ENCODE results near the gene PDE6H. TPM values are rescaled to one million over a fixed set of nuclear protein-coding genes. Genes with fewer than 3 reads are reported as not detected.

Gene PDE6H
- total and polyA plus RNA-seq, 11 donors, result not detected

GRCh38 chr12:14982991-14983390, 10.1 kb downstream of the PDE6H start:
- no peaks in the 10 kb centered on the region for H3K9me3 ChIP-seq
- no peaks in the 10 kb centered on the region for H3K27me3 ChIP-seq
- H3K36me3 ChIP-seq, result no peaks in the 10 kb centered on the region
- peak overlapping the region in 1 of 12 donors; percentile 28 for H3K27ac ChIP-seq
- intact Hi-C loops (cut with DNase I), result loop anchor here in 1 of 10 donors (10.0 kb wide), 1 partner anchor 48 kb away; the partner anchor contains the start of gene ERP27
- 64 to 78% (median 70%) methylated on average over 2 of the region's 2 CpGs for WGBS, 4 donors
- ATAC-seq (no peak), DNase-seq (no peak)
- H3K4me3 ChIP-seq, result no peak overlapping the region
- H3K4me1 ChIP-seq, result peaks cover 0 to 30% (median 0%) of the 10 kb centered on the region in 12 donors
- no peak for TF ChIP-seq POLR2A (IDR thresholded peaks at IDR 0.05)
- TF ChIP-seq, protein P1, sequence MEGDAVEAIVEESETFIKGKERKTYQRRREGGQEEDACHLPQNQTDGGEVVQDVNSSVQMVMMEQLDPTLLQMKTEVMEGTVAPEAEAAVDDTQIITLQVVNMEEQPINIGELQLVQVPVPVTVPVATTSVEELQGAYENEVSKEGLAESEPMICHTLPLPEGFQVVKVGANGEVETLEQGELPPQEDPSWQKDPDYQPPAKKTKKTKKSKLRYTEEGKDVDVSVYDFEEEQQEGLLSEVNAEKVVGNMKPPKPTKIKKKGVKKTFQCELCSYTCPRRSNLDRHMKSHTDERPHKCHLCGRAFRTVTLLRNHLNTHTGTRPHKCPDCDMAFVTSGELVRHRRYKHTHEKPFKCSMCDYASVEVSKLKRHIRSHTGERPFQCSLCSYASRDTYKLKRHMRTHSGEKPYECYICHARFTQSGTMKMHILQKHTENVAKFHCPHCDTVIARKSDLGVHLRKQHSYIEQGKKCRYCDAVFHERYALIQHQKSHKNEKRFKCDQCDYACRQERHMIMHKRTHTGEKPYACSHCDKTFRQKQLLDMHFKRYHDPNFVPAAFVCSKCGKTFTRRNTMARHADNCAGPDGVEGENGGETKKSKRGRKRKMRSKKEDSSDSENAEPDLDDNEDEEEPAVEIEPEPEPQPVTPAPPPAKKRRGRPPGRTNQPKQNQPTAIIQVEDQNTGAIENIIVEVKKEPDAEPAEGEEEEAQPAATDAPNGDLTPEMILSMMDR (IDR thresholded peaks at IDR 0.05), result no peak

DNA sequence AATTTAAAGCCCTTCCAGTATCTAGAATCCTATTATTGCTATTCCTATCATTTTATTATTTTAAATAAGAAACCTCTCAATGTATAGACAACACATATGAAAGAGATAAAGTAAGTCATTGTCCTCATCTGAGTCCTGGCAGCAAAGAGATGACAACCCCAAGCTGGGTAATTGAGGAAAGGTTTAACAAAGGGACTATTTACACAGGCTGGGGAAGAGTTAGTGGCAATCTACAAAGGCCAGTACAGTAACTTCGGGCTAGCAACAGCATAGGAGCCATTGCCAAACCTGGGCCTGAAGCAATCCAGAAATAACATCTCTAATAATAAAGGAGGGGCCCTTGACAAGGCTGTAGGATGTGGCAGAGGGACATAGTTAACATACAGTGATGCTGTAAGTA, 11.2 kb downstream of the PDE6H start:
- 56 to 81% (median 65%) methylated on average over 1 of the region's 1 CpG for WGBS, 4 donors
- Histone ChIP-seq H3K4me1 (peaks cover 0 to 37% (median 0%) of the 10 kb centered on the region in 12 donors), H3K4me3 (no peak overlapping the region), H3K36me3 (no peaks in the 10 kb centered on the region), H3K9me3 (no peaks in the 10 kb centered on the region), H3K27me3 (no peaks in the 10 kb centered on the region), H3K27ac (no peak overlapping the region)
- no peak for ATAC-seq
- intact Hi-C loops (cut with DNase I), result loop anchor here in 1 of 10 donors (10.0 kb wide), 1 partner anchor 49 kb away; the partner anchor contains the start of gene ERP27
- DNase-seq, result no peak
- no peak for TF ChIP-seq POLR2A (IDR thresholded peaks at IDR 0.05)
- TF ChIP-seq, protein P1 (IDR thresholded peaks at IDR 0.05), result no peak

DNA sequence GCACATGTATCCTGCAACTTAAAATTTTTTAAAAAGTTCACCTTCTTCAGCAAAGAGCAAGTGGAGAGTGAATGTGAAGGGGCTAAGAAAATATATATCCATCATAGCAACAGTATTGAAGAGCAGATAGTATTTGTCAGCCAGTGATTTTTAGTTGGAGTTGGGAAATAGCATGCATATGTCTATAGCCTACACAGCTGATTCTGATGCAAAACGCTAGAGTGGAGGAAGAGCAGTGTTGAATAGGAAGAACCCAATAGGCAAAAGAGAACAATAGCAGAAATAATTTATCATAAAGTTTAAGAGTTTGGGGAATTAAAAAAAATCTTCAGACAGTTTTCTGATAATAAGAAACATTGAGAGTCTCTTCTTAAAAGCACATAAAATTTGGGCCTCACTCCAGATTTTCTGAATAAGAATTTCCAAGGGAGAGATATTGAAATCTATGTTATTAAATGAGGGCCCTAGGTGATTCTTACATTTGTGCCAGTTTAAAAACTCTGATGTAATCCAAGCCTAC, 12.0 kb downstream of the PDE6H start:
- TF ChIP-seq, protein P1 (IDR thresholded peaks at IDR 0.05), result no peak
- TF ChIP-seq POLR2A (IDR thresholded peaks at IDR 0.05), result no peak
- intact Hi-C loops (cut with DNase I), result loop anchor here in 1 of 10 donors (10.0 kb wide), 1 partner anchor 50 kb away; the partner anchor contains the start of gene ERP27
- DNase-seq (no peak), ATAC-seq (no peak)
- Histone ChIP-seq H3K4me1 (peaks cover 0 to 40% (median 0%) of the 10 kb centered on the region in 12 donors), H3K27me3 (no peaks in the 10 kb centered on the region), H3K4me3 (no peak overlapping the region), H3K9me3 (no peaks in the 10 kb centered on the region), H3K36me3 (no peaks in the 10 kb centered on the region), H3K27ac (no peak overlapping the region)
- WGBS, 4 donors, result 67 to 77% (median 72%) methylated on average over 1 of the region's 1 CpG

DNA sequence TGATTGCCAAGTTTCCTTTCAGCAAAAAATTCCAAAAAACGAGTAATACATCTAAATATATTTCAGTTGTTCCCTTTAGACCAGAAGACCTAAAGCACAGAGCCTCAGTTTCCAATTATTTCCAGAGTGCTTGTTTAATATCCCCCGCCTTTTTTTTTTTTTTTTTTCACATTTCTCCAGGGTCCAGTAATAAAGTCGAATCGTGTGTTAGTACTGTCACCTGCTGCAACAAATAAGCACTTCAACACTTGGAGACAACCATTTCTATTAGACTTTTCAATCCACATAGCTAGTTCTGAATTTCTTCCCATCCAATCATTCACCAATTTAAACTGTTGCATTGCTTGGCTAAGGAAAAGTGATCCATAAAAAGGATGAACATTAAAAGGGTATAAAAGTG, 13.6 kb downstream of the PDE6H start:
- TF ChIP-seq, protein P1 (IDR thresholded peaks at IDR 0.05), result peak in 7 of 12 donors; percentile 29 to 49 (median 32)
- TF ChIP-seq POLR2A (IDR thresholded peaks at IDR 0.05), result no peak
- H3K4me1 ChIP-seq, result peaks cover 0 to 40% (median 0%) of the 10 kb centered on the region in 12 donors
- H3K36me3 ChIP-seq, result no peaks in the 10 kb centered on the region
- H3K27me3 ChIP-seq, result no peaks in the 10 kb centered on the region
- no peak overlapping the region for H3K4me3 ChIP-seq
- 59 to 69% (median 61%) methylated on average over 4 of the region's 4 CpGs for WGBS, 4 donors
- DNase-seq, result no peak
- intact Hi-C loops (cut with DNase I), result loop anchor here in 1 of 10 donors (10.0 kb wide), 1 partner anchor 52 kb away; the partner anchor contains the start of gene ERP27
- ATAC-seq, result no peak
- H3K9me3 ChIP-seq, result peaks cover 0 to 11% (median 2%) of the 10 kb centered on the region in 12 donors
- no peak overlapping the region for H3K27ac ChIP-seq

All from heart left ventricle (tissue), 16 donors.